Upper lobe of left lung (tissue), 6 donors: Measurements from ENCODE around the gene TCTA. TPM values are rescaled to one million over a fixed set of nuclear protein-coding genes. Genes with fewer than 3 reads are reported as not detected.

ENCODE experiments used
- ATAC-seq, 2 donors: fragments of 200-7000 bp; cut with Tn5 transposase; one replicate each; pipeline ENCODE4 v1.9.1; 2022; ENCODE audit warnings: mild to moderate bottlenecking in 2 of 2, moderate library complexity in 2 of 2; ENCODE audit not compliant: low FRiP score in 2 of 2
- DNase-seq, 2 donors: peaks; one replicate each; pipeline ENCODE4 v3.0.0-alpha.2; 2019 to 2020
- H3K27ac ChIP-seq, 4 donors: fragments of 200-600 bp; sonication (generic); one replicate each; pipeline ENCODE4 v1.5.1; 2016 to 2019
- H3K27me3 ChIP-seq, 4 donors: fragments of 200-600 bp; sonication (generic); one replicate each; pipeline ENCODE4 v1.5.1; 2017 to 2019
- H3K36me3 ChIP-seq, 4 donors: fragments of 200-600 bp; sonication (generic); one replicate each; pipeline ENCODE4 v1.5.1; 2016 to 2019
- H3K4me1 ChIP-seq, 4 donors: fragments of 200-600 bp; sonication (generic); one replicate each; pipeline ENCODE4 v1.5.1; 2018 to 2019
- H3K4me3 ChIP-seq, 4 donors: fragments of 200-600 bp; sonication (generic); one replicate each; pipeline ENCODE4 v1.5.1; 2017 to 2019; ENCODE audit warnings: mild to moderate bottlenecking in 2 of 4, moderate library complexity in 1 of 4
- H3K9me3 ChIP-seq, 4 donors: fragments of 200-600 bp; sonication (generic); one replicate each; pipeline ENCODE4 v1.5.1; 2018 to 2019
- CTCF ChIP-seq, 6 experiments: fragments of 450-650 bp in 4 of 6; fragments of 200-600 bp in 2 of 6; sonication (generic) in 2 of 6; IDR thresholded peaks; one replicate each; pipeline ENCODE4 v1.5.1; 2016 to 2019; ENCODE audit warnings: antibody characterized with exemption in 6 of 6
- EP300 ChIP-seq, 4 donors: sonication (generic); formaldehyde crosslinking; IDR thresholded peaks; one replicate each; pipeline ENCODE4 v1.5.1; 2017; ENCODE audit warnings: antibody characterized with exemption in 4 of 4, control low read depth in 2 of 4
- POLR2A ChIP-seq, 4 donors: fragments of 450-650 bp; IDR thresholded peaks; one replicate each; pipeline ENCODE4 v1.5.1; 2016 to 2017; ENCODE audit warnings: antibody characterized with exemption in 4 of 4, mild to moderate bottlenecking in 2 of 4
- POLR2AphosphoS5 ChIP-seq, 2 donors: sonication (generic); formaldehyde crosslinking; IDR thresholded peaks; one replicate each; pipeline ENCODE4 v1.5.1; 2017; ENCODE audit warnings: antibody characterized with exemption in 2 of 2
- WGBS, 2 donors: methylation state at CpG; one replicate each; pipeline ENCODE4 v1.1.5; 2017 to 2018; 5-methylcytosine and 5-hydroxymethylcytosine counted together
- total RNA-seq, 6 donors: library from RNA; depleted of rRNA in 4 of 6; stranded (reverse); fragments of >200 nt in 4 of 6; gene quantifications; one replicate each; pipeline versions ENCODE4 v1.1.0 to v1.2.1, GENCODE V29; 2016 to 2021
- donor health status: DM: no; HTN: no; CAD: no; lungs with moderate emphysema.
- donor health status: DM: no; HTN: yes; CAD: no; lungs with severe emphysema.

The TCTA gene
- total RNA-seq, 6 donors from 2014 or later = 21.8 to 52.3 (median 39.5) TPM

GRCh38 chr3:49416867-49417266, 4.6 kb downstream of the TCTA start:
- no peaks in the 10 kb centered on the region for H3K9me3 ChIP-seq
- WGBS, 2 donors = 93 to 100% methylated on average over 1 to 2 of the region's 2 CpGs
- no peak for TF ChIP-seq POLR2A (IDR thresholded peaks at IDR 0.05)
- H3K4me1 ChIP-seq = peaks cover 36 to 45% (median 41%) of the 10 kb centered on the region in 4 donors
- DNase-seq = no peak
- H3K36me3 ChIP-seq = peaks cover 0 to 50% (median 7%) of the 10 kb centered on the region in 4 donors
- H3K4me3 ChIP-seq = no peak overlapping the region
- no peaks in the 10 kb centered on the region for H3K27me3 ChIP-seq
- no peak for ATAC-seq
- H3K27ac ChIP-seq = peak overlapping the region; percentile 57 to 100 (median 75)

- H3K27ac ChIP-seq = peak overlapping the region in 3 of 4 donors; percentile 67 to 100 (median 83)
- no peaks in the 10 kb centered on the region for H3K27me3 ChIP-seq
- WGBS, 2 donors = 93 to 97% methylated on average over 7 to 13 of the region's 13 CpGs
- H3K36me3 ChIP-seq = peaks cover 0 to 50% (median 7%) of the 10 kb centered on the region in 4 donors
- H3K4me3 ChIP-seq = no peak overlapping the region
- H3K9me3 ChIP-seq = no peaks in the 10 kb centered on the region
- ATAC-seq (no peak), DNase-seq (no peak)
- H3K4me1 ChIP-seq = peaks cover 36 to 51% (median 42%) of the 10 kb centered on the region in 4 donors
- no peak for TF ChIP-seq POLR2AphosphoS5 (IDR thresholded peaks at IDR 0.05)
- no peak for TF ChIP-seq CTCF (IDR thresholded peaks at IDR 0.05)
- no peak for TF ChIP-seq EP300 (IDR thresholded peaks at IDR 0.05)
- no peak for TF ChIP-seq POLR2A (IDR thresholded peaks at IDR 0.05)
Measured at GRCh38 chr3:49417516-49418120, 5.4 kb downstream of the TCTA start.

GRCh38 chr3:49421890-49422378, 9.7 kb downstream of the TCTA start:
- ATAC-seq = no peak
- WGBS, 2 donors = 69% methylated on average over 12 of the region's 14 CpGs; no CpG with 5 or more reads in 1 of the 2 donors
- H3K36me3 ChIP-seq = peaks cover 0 to 43% (median 17%) of the 10 kb centered on the region in 4 donors

GRCh38 chr3:49422379-49423248, 10.4 kb downstream of the TCTA start, which contains the start of gene AMT:
AMT (minus strand) TSS chr3:49422473; CDS start chr3:49422450, 23 bp downstream.
- H3K36me3 ChIP-seq = peaks cover 0 to 37% (median 17%) of the 10 kb centered on the region in 4 donors
- no peaks in the 10 kb centered on the region for H3K9me3 ChIP-seq
- H3K27ac ChIP-seq = peak within 1 kb of the TSS in 1 of 4 donors; percentile 29
- no peak for TF ChIP-seq CTCF (IDR thresholded peaks at IDR 0.05)
- TF ChIP-seq POLR2A (IDR thresholded peaks at IDR 0.05) = peak in 1 of 4 donors; percentile 9
- ATAC-seq (peak; percentile 25 to 50), DNase-seq (peak; percentile 39 to 79)
- H3K4me1 ChIP-seq = peaks cover 0 to 13% (median 3%) of the 10 kb centered on the region in 4 donors
- no peaks in the 10 kb centered on the region for H3K27me3 ChIP-seq
- 48 to 79% methylated on average over 8 to 24 of the region's 25 CpGs for WGBS, 2 donors
- peak within 1 kb of the TSS in 3 of 4 donors; percentile 17 to 36 (median 30) for H3K4me3 ChIP-seq

More at GRCh38 chr3:49421890-49422378, 9.7 kb downstream of the TCTA start:
- no peak for DNase-seq
- H3K4me3 ChIP-seq = peak overlapping the region in 3 of 4 donors; percentile 17 to 36 (median 30)
- peaks cover 3 to 15% (median 8%) of the 10 kb centered on the region in 4 donors for H3K4me1 ChIP-seq
- no peaks in the 10 kb centered on the region for H3K9me3 ChIP-seq
- TF ChIP-seq EP300 (IDR thresholded peaks at IDR 0.05) = no peak
- no peak for TF ChIP-seq CTCF (IDR thresholded peaks at IDR 0.05)
- no peak for TF ChIP-seq POLR2A (IDR thresholded peaks at IDR 0.05)
- TF ChIP-seq POLR2AphosphoS5 (IDR thresholded peaks at IDR 0.05) = no peak
- H3K27me3 ChIP-seq = no peaks in the 10 kb centered on the region
- H3K27ac ChIP-seq = no peak overlapping the region

- H3K36me3 ChIP-seq = peaks cover 0 to 26% (median 14%) of the 10 kb centered on the region in 4 donors
- H3K27me3 ChIP-seq = no peaks in the 10 kb centered on the region
- no peak overlapping the region for H3K4me3 ChIP-seq
- ATAC-seq (no peak), DNase-seq (no peak)
- whole genome bisulfite sequencing, 2 donors = 98 to 100% methylated on average over 2 to 6 of the region's 6 CpGs
- no peaks in the 10 kb centered on the region for H3K9me3 ChIP-seq
- H3K4me1 ChIP-seq = peaks cover 3 to 24% (median 7%) of the 10 kb centered on the region in 4 donors
- H3K27ac ChIP-seq = no peak overlapping the region
- no peak for TF ChIP-seq CTCF (IDR thresholded peaks at IDR 0.05)
- no peak for TF ChIP-seq POLR2A (IDR thresholded peaks at IDR 0.05)
- TF ChIP-seq POLR2AphosphoS5 (IDR thresholded peaks at IDR 0.05) = no peak
- no peak for TF ChIP-seq EP300 (IDR thresholded peaks at IDR 0.05)
Measured at GRCh38 chr3:49424816-49425215, 12.6 kb downstream of the TCTA start.
